ENCODE data around the gene GBE1. TPM values are rescaled to one million over a fixed set of nuclear protein-coding genes. Genes with fewer than 3 reads are reported as not detected.

GBE1 gene
- total RNA-seq, 1 donor from 2014 or later, result 11.3 TPM

DNA sequence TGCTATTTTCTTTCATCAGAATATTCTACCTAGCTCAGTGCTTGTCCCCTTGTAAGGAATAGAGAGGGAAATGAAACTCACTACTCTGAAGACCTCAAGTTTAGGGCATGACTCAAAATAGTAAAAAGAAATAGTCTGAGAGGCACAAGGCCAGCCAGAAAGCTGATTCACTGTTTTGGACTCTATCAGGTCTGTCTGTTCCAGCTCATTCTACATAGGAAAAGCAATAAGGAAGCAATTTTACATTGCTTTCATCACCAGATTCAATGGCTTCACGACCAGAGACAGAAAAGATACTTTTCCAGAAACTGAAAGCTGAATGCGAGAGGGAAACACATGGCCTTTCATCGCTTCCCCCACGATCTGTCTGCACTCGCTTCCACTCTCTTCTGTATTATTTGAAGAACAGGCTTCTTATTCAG, 276.0 kb downstream of the GBE1 start:
- H3K36me3 Mint-ChIP-seq (ENCODE audit: unreplicated experiment), result no peaks in the 10 kb centered on the region
- H3K27ac Mint-ChIP-seq (ENCODE audit: unreplicated experiment), result no peak overlapping the region
- TF ChIP-seq, protein P1, sequence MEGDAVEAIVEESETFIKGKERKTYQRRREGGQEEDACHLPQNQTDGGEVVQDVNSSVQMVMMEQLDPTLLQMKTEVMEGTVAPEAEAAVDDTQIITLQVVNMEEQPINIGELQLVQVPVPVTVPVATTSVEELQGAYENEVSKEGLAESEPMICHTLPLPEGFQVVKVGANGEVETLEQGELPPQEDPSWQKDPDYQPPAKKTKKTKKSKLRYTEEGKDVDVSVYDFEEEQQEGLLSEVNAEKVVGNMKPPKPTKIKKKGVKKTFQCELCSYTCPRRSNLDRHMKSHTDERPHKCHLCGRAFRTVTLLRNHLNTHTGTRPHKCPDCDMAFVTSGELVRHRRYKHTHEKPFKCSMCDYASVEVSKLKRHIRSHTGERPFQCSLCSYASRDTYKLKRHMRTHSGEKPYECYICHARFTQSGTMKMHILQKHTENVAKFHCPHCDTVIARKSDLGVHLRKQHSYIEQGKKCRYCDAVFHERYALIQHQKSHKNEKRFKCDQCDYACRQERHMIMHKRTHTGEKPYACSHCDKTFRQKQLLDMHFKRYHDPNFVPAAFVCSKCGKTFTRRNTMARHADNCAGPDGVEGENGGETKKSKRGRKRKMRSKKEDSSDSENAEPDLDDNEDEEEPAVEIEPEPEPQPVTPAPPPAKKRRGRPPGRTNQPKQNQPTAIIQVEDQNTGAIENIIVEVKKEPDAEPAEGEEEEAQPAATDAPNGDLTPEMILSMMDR (IDR thresholded peaks at IDR 0.05; ENCODE audit: partially characterized antibody, unreplicated experiment), result no peak
- no peak overlapping the region for H3K4me3 Mint-ChIP-seq (ENCODE audit: unreplicated experiment)
- peaks cover 1% of the 10 kb centered on the region for H3K9me3 Mint-ChIP-seq (ENCODE audit: unreplicated experiment)
- H3K27me3 Mint-ChIP-seq (ENCODE audit: unreplicated experiment), result peaks cover 2% of the 10 kb centered on the region
- H3K4me1 Mint-ChIP-seq (ENCODE audit: low read depth, unreplicated experiment), result no peaks in the 10 kb centered on the region
- no peak for DNase-seq

DNA sequence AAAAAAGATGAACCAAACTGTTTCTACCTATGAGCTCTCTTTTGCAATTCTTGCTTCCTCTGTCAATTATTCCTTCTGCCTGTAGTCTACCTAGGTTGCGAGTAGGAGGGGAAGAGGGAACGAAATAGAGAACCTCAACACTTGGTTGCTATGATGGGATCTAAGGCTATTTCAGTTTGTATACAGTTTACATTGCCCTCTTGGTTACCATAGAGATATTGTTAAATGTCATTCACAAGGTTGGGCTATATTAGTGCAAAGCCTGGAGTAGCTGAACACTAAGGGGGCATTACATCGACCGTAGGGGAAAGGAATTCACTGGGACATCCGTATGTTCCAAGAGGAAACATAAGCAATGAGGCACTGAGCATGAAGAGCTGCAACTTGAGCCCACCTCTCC, 276.9 kb downstream of the GBE1 start:
- Mint-ChIP-seq H3K4me1 (ENCODE audit: low read depth, unreplicated experiment) (no peaks in the 10 kb centered on the region), H3K4me3 (ENCODE audit: unreplicated experiment) (no peak overlapping the region), H3K36me3 (ENCODE audit: unreplicated experiment) (no peaks in the 10 kb centered on the region), H3K27ac (ENCODE audit: unreplicated experiment) (no peak overlapping the region), H3K27me3 (ENCODE audit: unreplicated experiment) (peaks cover 2% of the 10 kb centered on the region), H3K9me3 (ENCODE audit: unreplicated experiment) (peaks cover 1% of the 10 kb centered on the region)
- TF ChIP-seq, protein P1 (IDR thresholded peaks at IDR 0.05; ENCODE audit: partially characterized antibody, unreplicated experiment), result no peak
- DNase-seq, result no peak

DNA sequence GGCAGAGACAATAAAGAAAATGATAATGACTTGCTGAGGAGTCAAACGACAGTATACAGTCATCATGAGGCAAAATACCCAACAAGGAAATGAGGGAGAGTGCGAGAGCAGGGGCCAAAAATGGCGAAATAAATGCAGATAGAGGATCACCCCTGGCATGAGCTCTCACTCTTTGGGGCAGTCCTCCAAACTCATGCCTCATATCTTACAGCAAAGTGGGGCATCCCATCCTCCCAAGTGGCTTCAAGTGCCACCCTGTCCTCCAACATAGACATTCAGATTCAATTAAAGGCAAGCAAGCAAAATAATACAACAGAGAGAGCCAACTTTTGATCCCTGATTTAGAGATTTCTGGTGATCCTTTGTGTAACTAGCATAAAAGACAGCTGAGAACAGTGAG, 278.4 kb downstream of the GBE1 start:
- no peak for DNase-seq
- Mint-ChIP-seq H3K27me3 (ENCODE audit: unreplicated experiment) (peaks cover 2% of the 10 kb centered on the region), H3K4me3 (ENCODE audit: unreplicated experiment) (no peak overlapping the region), H3K4me1 (ENCODE audit: low read depth, unreplicated experiment) (no peaks in the 10 kb centered on the region), H3K9me3 (ENCODE audit: unreplicated experiment) (peaks cover 1% of the 10 kb centered on the region), H3K36me3 (ENCODE audit: unreplicated experiment) (no peaks in the 10 kb centered on the region), H3K27ac (ENCODE audit: unreplicated experiment) (no peak overlapping the region)
- TF ChIP-seq, protein P1 (IDR thresholded peaks at IDR 0.05; ENCODE audit: partially characterized antibody, unreplicated experiment), result no peak

DNA sequence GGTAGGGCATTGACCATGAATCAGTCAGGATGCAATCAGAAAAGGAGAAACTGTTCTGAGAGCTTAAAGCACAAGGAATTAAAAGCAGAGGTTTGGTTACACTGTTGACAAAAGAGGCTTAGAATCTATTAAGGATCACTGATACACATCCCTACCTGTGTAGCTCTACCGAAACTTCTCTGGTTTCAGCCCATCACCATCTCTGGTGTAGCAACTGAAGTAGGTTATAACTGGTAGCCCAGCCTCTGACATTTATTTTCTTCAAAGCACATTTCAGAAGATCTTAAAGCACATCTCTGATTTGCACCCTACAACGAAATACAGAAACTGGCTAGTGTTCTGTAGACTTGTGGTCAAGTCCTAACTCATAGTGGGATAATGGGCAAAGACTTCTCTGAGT, 283.7 kb downstream of the GBE1 start:
- no peak overlapping the region for H3K27ac Mint-ChIP-seq (ENCODE audit: unreplicated experiment)
- TF ChIP-seq, protein P1 (IDR thresholded peaks at IDR 0.05; ENCODE audit: partially characterized antibody, unreplicated experiment), result no peak
- H3K36me3 Mint-ChIP-seq (ENCODE audit: unreplicated experiment), result no peaks in the 10 kb centered on the region
- DNase-seq, result no peak
- H3K4me1 Mint-ChIP-seq (ENCODE audit: low read depth, unreplicated experiment), result peaks cover 10% of the 10 kb centered on the region
- peaks cover 4% of the 10 kb centered on the region for H3K27me3 Mint-ChIP-seq (ENCODE audit: unreplicated experiment)
- H3K4me3 Mint-ChIP-seq (ENCODE audit: unreplicated experiment), result no peak overlapping the region
- H3K9me3 Mint-ChIP-seq (ENCODE audit: unreplicated experiment), result no peaks in the 10 kb centered on the region

DNA sequence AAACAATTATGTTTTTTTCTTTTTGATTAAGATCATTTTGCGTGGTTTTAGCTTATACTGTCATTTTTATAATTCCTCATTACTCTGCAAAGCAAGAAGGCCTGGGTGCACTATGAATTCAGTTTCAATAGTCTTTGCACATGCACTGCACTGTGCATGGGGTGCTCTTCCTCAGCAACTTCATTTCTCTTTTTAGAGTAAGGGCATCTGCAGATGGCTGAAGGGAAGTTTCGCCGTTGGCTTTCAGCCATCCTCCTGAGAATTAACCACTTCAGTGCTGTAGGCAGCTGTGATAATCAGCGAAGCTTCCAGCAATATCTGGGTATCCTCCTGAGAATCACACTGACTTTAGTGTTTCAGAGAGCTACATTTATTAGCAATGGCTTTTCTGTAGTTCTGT, 284.8 kb downstream of the GBE1 start:
- Mint-ChIP-seq H3K27me3 (ENCODE audit: unreplicated experiment) (peaks cover 2% of the 10 kb centered on the region), H3K4me3 (ENCODE audit: unreplicated experiment) (no peak overlapping the region)

More for the DNA sequence above, 284.8 kb downstream of the GBE1 start:
- peak; percentile 20 for DNase-seq
- Mint-ChIP-seq H3K27ac (ENCODE audit: unreplicated experiment) (no peak overlapping the region), H3K36me3 (ENCODE audit: unreplicated experiment) (no peaks in the 10 kb centered on the region), H3K4me1 (ENCODE audit: low read depth, unreplicated experiment) (peaks cover 12% of the 10 kb centered on the region), H3K9me3 (ENCODE audit: unreplicated experiment) (no peaks in the 10 kb centered on the region)
- TF ChIP-seq, protein P1 (IDR thresholded peaks at IDR 0.05; ENCODE audit: partially characterized antibody, unreplicated experiment), result no peak
